NCI-H748 treated with DMSO at 0.1 percent for 48 hours (cell line): Measurements from ENCODE around the gene NUDT22.

Source experiments
- DNase-seq: peaks from one replicate; lab custom pipeline; 2025; lab: John Stamatoyannopoulos, UW

NUDT22 gene

DNA sequence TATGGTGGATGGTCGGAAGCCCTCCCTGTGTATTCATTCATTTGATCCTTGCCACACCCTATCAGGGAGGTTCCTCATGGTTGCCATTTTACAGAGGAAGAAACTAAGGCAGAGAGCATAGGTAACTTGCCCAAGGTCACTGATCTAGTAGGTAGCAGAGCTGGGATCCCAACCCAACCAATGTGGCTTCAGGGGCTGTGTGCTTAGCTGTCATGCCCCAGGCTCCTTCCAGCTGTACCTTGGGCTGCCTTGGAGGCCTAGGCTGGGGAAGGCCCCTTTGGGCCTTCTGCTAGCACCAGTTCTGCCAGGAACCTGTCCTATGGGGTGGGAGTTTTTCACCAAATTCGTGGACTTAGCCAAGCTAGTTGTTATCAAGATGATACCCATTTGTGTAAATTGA, 49.8 kb downstream of the NUDT22 start:
- DNase-seq, result no peak

DNA sequence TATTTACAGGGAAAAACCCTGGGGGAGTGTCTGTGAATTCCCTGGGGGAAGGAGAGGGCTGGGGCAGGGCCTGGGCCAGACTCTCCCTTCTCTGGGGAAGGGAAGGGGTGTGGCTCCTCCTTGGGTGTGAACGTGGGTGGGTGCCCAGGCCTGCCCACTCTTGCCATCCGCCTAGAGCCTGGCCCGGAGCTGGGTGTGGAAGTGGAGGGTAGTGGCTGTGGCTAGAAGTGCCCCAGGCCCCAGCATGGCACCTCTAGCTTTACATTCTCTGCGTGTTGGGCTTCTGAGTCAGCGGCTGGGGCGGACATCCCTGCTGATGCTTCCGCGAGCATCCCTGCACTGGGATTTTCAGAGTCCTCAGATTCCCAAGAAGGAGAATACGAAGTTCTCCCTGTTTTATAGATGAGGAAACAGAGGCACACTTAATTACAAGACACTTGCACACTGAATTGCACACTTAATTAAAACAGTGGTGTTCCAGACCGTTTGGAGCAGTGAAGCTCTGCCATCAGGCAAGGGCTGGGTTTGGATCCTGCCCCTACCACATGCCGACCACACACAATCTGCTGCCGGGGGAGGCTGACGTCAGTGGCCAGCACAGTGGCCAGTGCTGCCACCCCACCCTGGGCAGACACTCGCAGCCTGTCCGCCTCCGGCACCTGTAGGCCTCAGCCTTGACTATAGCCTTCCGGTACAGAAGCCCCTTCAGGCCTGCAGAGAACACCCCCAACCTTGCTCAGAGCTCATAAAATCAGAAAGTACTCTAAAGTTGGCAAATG, 50.8 kb downstream of the NUDT22 start:
- DNase-seq, result no peak

DNA sequence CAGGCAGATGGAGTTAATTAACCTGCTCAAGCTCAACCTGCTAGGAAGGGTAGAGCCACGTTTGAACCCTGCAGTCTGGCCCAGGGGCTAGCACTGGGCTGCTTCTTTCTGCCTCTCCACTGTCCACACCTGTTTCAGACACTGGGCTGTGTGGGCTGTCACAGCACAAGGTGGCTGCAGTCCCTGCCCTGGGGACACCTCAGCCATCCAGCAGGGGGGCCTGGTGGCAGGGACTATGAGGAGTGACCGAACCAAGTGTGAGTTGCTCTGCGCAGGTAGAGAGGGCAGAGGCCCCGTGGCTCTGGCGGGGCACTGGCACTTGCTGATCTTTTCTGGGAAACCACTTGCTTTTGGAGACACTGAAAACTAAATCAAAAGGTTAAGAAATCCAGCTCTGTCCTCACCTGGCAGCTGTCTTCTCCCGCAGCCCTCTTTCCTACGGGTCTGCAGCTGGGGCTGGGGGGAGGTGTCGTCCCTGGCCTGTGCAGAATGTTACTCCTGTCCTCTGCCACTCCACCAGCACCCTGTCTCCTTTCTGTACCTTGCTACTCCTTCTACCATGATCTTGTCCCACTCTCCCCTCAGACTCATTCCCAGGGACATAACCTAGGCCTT, 52.6 kb downstream of the NUDT22 start:
- DNase-seq, result no peak
